HCT116 (cell line): Measurements from ENCODE around the gene NBAS. TPM values are rescaled to one million over a fixed set of nuclear protein-coding genes. Genes with fewer than 3 reads are reported as not detected.

Experiments
- ATAC-seq: fragments of 200-7000 bp; cut with Tn5 transposase; 2 replicates; pipeline ENCODE4 v1.9.1; 2020; ENCODE audit warnings: mild to moderate bottlenecking, moderate library complexity
- Bru-seq: library from RNA; stranded (reverse); fragments of 400-500 nt; gene quantifications from one replicate; lab custom pipeline; 2021; lab: Mats Ljungman, UMichigan
- BruChase-seq, 2 experiments: library from RNA; stranded (reverse); fragments of 400-500 nt; gene quantifications; one replicate each; lab custom pipeline; 2021; lab: Mats Ljungman, UMichigan
- BruUV-seq: library from RNA; stranded (reverse); fragments of 400-500 nt; replicated peaks from 2 replicates; lab custom pipeline; 2021; lab: Mats Ljungman, UMichigan
- CTCF ChIA-PET: fragments of 300-600 bp; sonication (Branson Sonifier 250); formaldehyde crosslinking; loops from one replicate; lab custom pipeline; 2021; ENCODE audit warnings: antibody characterized with exemption; lab: Charles Lee
- POLR2A ChIA-PET: fragments of 300-600, 350-600 bp; sonication (Branson Sonifier 250); formaldehyde crosslinking; loops from one replicate; lab custom pipeline; 2021; ENCODE audit warnings: antibody characterized with exemption; lab: Charles Lee
- RAD21 ChIA-PET, 2 experiments: fragments of 300-600 bp; sonication (Branson Sonifier 250); formaldehyde crosslinking; loops; one replicate each; lab custom pipeline; 2023; ENCODE audit warnings: low total read pairs in 2 of 2; ENCODE audit not compliant: uncharacterized antibody in 2 of 2, unreplicated experiment in 2 of 2, low non-redundant PET in 1 of 2; lab: Charles Lee
- DNase-seq: peaks from one replicate; pipeline ENCODE4 v3.0.0-alpha.2; 2010; ENCODE audit warnings: low read depth, low spot score
- H2AFZ ChIP-seq: fragments of 200-600 bp; shearing (Covaris generic), sonication (generic); 2 replicates; pipeline ENCODE4 v1.6.1; 2017; ENCODE audit warnings: low read depth, mixed run types, mixed read lengths, antibody characterized with exemption, low read length; ENCODE audit not compliant: poor library complexity, severe bottlenecking
- H3K27ac ChIP-seq: 2 replicates; pipeline ENCODE4 v1.5.1; 2012; ENCODE audit warnings: low read depth, low read length
- H3K27me3 ChIP-seq: fragments of 200-600 bp; sonication (generic); 2 replicates; pipeline ENCODE4 v1.6.1; 2016; ENCODE audit warnings: mixed run types, low read length, mixed read lengths; ENCODE audit not compliant: insufficient read depth
- H3K36me3 ChIP-seq, 2 experiments: fragments of 200-500 bp in 1 of 2; fragments of 200-600 bp in 1 of 2; sonication (Bioruptor generic) in 1 of 2; sonication (generic) in 1 of 2; 2 replicates each; pipeline versions ENCODE4 v1.5.1 to v1.6.1; 2014 to 2016; ENCODE audit warnings: low read length in 2 of 2, inconsistent platforms in 1 of 2, mixed read lengths in 1 of 2, mixed run types in 1 of 2; ENCODE audit not compliant: insufficient read depth in 2 of 2, control insufficient read depth in 1 of 2
- H3K4me1 ChIP-seq, 2 experiments: fragments of 200-600 bp in 1 of 2; sonication (generic) in 1 of 2; 2 replicates each; pipeline versions ENCODE4 v1.5.1 to v1.6.1; 2012 to 2017; ENCODE audit warnings: low read length in 2 of 2, inconsistent platforms in 1 of 2, mild to moderate bottlenecking in 1 of 2, mixed read lengths in 1 of 2, mixed run types in 1 of 2, moderate library complexity in 1 of 2; ENCODE audit not compliant: insufficient read depth in 2 of 2, control insufficient read depth in 1 of 2
- H3K4me2 ChIP-seq: fragments of 200-600 bp; sonication (generic); 2 replicates; pipeline ENCODE4 v1.6.1; 2017; ENCODE audit warnings: mixed run types, low read length, mixed read lengths
- H3K4me3 ChIP-seq, 2 experiments: fragments of 200-600 bp in 1 of 2; sonication (generic) in 1 of 2; replicated peaks in 1 of 2; 2 replicates each; pipeline ENCODE4 v1.5.1; 2011 to 2016; ENCODE audit warnings: low read length in 2 of 2, control low read depth in 1 of 2, low read depth in 1 of 2, mild to moderate bottlenecking in 1 of 2, mixed read lengths in 1 of 2, mixed run types in 1 of 2
- H3K79me2 ChIP-seq: fragments of 200-600 bp; sonication (generic); 2 replicates; pipeline ENCODE4 v1.6.1; 2017; ENCODE audit warnings: mild to moderate bottlenecking, mixed run types, low read length, moderate library complexity, mixed read lengths; ENCODE audit not compliant: insufficient read depth
- H3K9ac ChIP-seq: fragments of 200-600 bp; sonication (generic); 2 replicates; pipeline ENCODE4 v1.6.1; 2016; ENCODE audit warnings: low read length, mixed read lengths
- H3K9me2 ChIP-seq: fragments of 200-600 bp; sonication (generic), shearing (Covaris generic); 2 replicates; pipeline ENCODE4 v1.6.1; 2017; ENCODE audit warnings: mixed run types, mild to moderate bottlenecking, moderate library complexity; ENCODE audit not compliant: insufficient read depth
- H3K9me3 ChIP-seq, 2 experiments: fragments of 200-500 bp in 1 of 2; fragments of 200-600 bp in 1 of 2; sonication (Bioruptor generic) in 1 of 2; sonication (generic) in 1 of 2; 2 replicates each; pipeline ENCODE4 v1.6.1; 2014 to 2017; ENCODE audit warnings: low read length in 2 of 2, mixed read lengths in 2 of 2, inconsistent platforms in 1 of 2, low read depth in 1 of 2, mild to moderate bottlenecking in 1 of 2, mixed run types in 1 of 2, moderate library complexity in 1 of 2; ENCODE audit not compliant: control insufficient read depth in 1 of 2, insufficient read depth in 1 of 2
- H4K20me1 ChIP-seq: fragments of 200-600 bp; sonication (generic), shearing (Covaris generic); 2 replicates; pipeline ENCODE4 v1.6.1; 2017; ENCODE audit warnings: mixed run types, mild to moderate bottlenecking, moderate library complexity; ENCODE audit not compliant: insufficient read depth
- CBX3 ChIP-seq: IDR thresholded peaks from 2 replicates; pipeline ENCODE4 v1.6.1; 2012; ENCODE audit warnings: low read depth
- CEBPB ChIP-seq: IDR thresholded peaks from 2 replicates; pipeline ENCODE4 v1.6.1; 2012; ENCODE audit warnings: low read depth
- EGR1 ChIP-seq: IDR thresholded peaks from 2 replicates; pipeline ENCODE4 v1.6.1; 2012; ENCODE audit warnings: low read depth
- EZH2 ChIP-seq: fragments of 200-600 bp; sonication (generic); IDR thresholded peaks from 2 replicates; pipeline ENCODE4 v1.6.1; 2017; ENCODE audit warnings: antibody characterized with exemption, mixed run types
- EZH2phosphoT487 ChIP-seq: fragments of 200-600 bp; IDR thresholded peaks from 2 replicates; pipeline ENCODE4 v1.6.1; 2018; ENCODE audit warnings: antibody characterized with exemption, borderline replicate concordance
- FOSL1 ChIP-seq: IDR thresholded peaks from 2 replicates; pipeline ENCODE4 v1.6.1; 2012; ENCODE audit warnings: low read depth
- JUND ChIP-seq: IDR thresholded peaks from 2 replicates; pipeline ENCODE4 v1.6.1; 2012
- POLR2A ChIP-seq: IDR thresholded peaks from 2 replicates; pipeline ENCODE4 v1.7.0; 2011; ENCODE audit warnings: borderline replicate concordance; ENCODE audit not compliant: insufficient read depth, insufficient read length; ENCODE audit errors: extremely low read depth
- POLR2AphosphoS5 ChIP-seq: IDR thresholded peaks from 2 replicates; pipeline ENCODE4 v1.6.1; 2011; ENCODE audit warnings: mild to moderate bottlenecking, low read depth, low read length, moderate library complexity
- RAD21 ChIP-seq: IDR thresholded peaks from 2 replicates; pipeline ENCODE4 v1.6.1; 2012; ENCODE audit warnings: low read depth, mild to moderate bottlenecking
- REST ChIP-seq: IDR thresholded peaks from 2 replicates; pipeline ENCODE4 v1.6.1; 2012; ENCODE audit warnings: low read depth
- SIN3A ChIP-seq: IDR thresholded peaks from 2 replicates; pipeline ENCODE4 v1.6.1; 2012; ENCODE audit warnings: low read depth
- SP1 ChIP-seq: IDR thresholded peaks from 2 replicates; pipeline ENCODE4 v1.6.1; 2012; ENCODE audit warnings: low read depth
- SRF ChIP-seq: IDR thresholded peaks from 2 replicates; pipeline ENCODE4 v1.6.1; 2012; ENCODE audit warnings: low read depth
- TCF7L2 ChIP-seq: IDR thresholded peaks from 2 replicates; pipeline ENCODE4 v1.7.0; 2011; ENCODE audit warnings: borderline replicate concordance, inconsistent platforms; ENCODE audit not compliant: insufficient read depth, insufficient read length; ENCODE audit errors: extremely low read depth
- YY1 ChIP-seq: IDR thresholded peaks from 2 replicates; pipeline ENCODE4 v1.6.1; 2011; ENCODE audit warnings: low read length, low read depth, moderate library complexity, mild to moderate bottlenecking; ENCODE audit not compliant: insufficient replicate concordance; ENCODE audit errors: extremely low read depth
- intact Hi-C: fragments of 100-400 bp; cut with micrococcal nuclease; formaldehyde crosslinking; loops from 2 replicates; pipeline ENCODE4 v1.10.0; 2022
- long read RNA-seq: library from polyadenylated mRNA; unstranded; transcript quantifications from one replicate; pipeline ENCODE4 v2.0.0, GENCODE V29; 2021; ENCODE audit not compliant: unreplicated experiment
- polyA plus RNA-seq: library from polyadenylated mRNA; unstranded; fragments of >200 nt; gene quantifications from 2 replicates; pipeline ENCODE4 v1.2.1, GENCODE V29; 2012; ENCODE audit warnings: missing spikeins
- total RNA-seq: library from RNA; stranded (reverse); gene quantifications from one replicate; pipeline ENCODE4 v1.2.1, GENCODE V29; 2021; ENCODE audit not compliant: unreplicated experiment
- TF ChIP-seq, protein P1 (sequence below): IDR thresholded peaks from 2 replicates; pipeline ENCODE4 v1.6.1; 2011; ENCODE audit warnings: mild to moderate bottlenecking, low read length, moderate library complexity; ENCODE audit not compliant: insufficient replicate concordance; ENCODE audit errors: extremely low read depth
- TF ChIP-seq, protein P2 (sequence below), 3 experiments: fragments of 200-600 bp in 1 of 3; sonication (generic) in 1 of 3; IDR thresholded peaks in 2 of 3; conservative IDR thresholded peaks in 1 of 3; 2 replicates each; pipeline ENCODE4 v1.5.1; 2012 to 2017; ENCODE audit warnings: low read depth in 2 of 3, low read length in 2 of 3, antibody characterized with exemption in 1 of 3, borderline replicate concordance in 1 of 3, control low read depth in 1 of 3, mild to moderate bottlenecking in 1 of 3, mixed read lengths in 1 of 3, mixed run types in 1 of 3, moderate library complexity in 1 of 3; ENCODE audit not compliant: insufficient read depth in 1 of 3

The NBAS gene
- total RNA-seq (32.8 TPM), Bru-seq, nascent RNA (percentile 72 among the genes with signal in this experiment), BruChase-seq, experiment 1, labeled RNA remaining after a 6-hour chase (percentile 62 among the genes with signal in this experiment), BruChase-seq, experiment 2, labeled RNA remaining after a 2-hour chase (percentile 62 among the genes with signal in this experiment)
- polyA plus RNA-seq = 26.0 and 26.6 TPM in 2 replicates
- long read RNA-seq, full-length matches to known transcripts = 1 of 16 reads
- long read RNA-seq, partial matches to known transcripts = 12 of 16 reads
- long read RNA-seq, other reads (novel, unspliced or antisense) = 3 of 16 reads

- H3K36me3 ChIP-seq = no peaks in the 10 kb centered on the region
- H3K9me2 ChIP-seq = no peaks in the 10 kb centered on the region
- peak within 1 kb of the TSS; percentile 98 for H2AFZ ChIP-seq
- intact Hi-C loops = loop anchor here (2.0 kb wide), 1 partner anchor 30 kb away; the partner anchor contains the start of gene DDX1
- peak within 1 kb of the TSS; percentile 72 for H3K9ac ChIP-seq
- H3K9me3 ChIP-seq = no peaks in the 10 kb centered on the region
- peak; percentile 64 for DNase-seq
- ATAC-seq = peak; percentile 85
- ChIA-PET POLR2A (interaction anchor here (1.0 kb wide), 1 partner anchor 14 kb away, joined by 4 read pairs; no protein-coding TSS in a partner anchor), RAD21 (interaction anchor here in 1 of 2 experiments (1.2 kb wide), 1 partner anchor 16 kb away, joined by 3 read pairs; no protein-coding TSS in a partner anchor), CTCF (interaction anchor here (1.0 to 2.0 kb wide), 2 partner anchors 15 to 16 kb away, joined by 3 to 13 read pairs; no protein-coding TSS in a partner anchor)
- H3K4me3 ChIP-seq = peak within 1 kb of the TSS; percentile 75 to 79
- peak within 1 kb of the TSS; percentile 32 for H3K27ac ChIP-seq
- no TSS peak for BruUV-seq
- no peaks in the 10 kb centered on the region for H3K27me3 ChIP-seq
- H3K79me2 ChIP-seq = peaks cover 29% of the 10 kb centered on the region
- peaks cover 2 to 13% of the 10 kb centered on the region in 2 experiments; a peak in 2 of 4 replicates for H3K4me1 ChIP-seq
- H4K20me1 ChIP-seq = no peaks in the 10 kb centered on the region
- peak within 1 kb of the TSS; percentile 87 for H3K4me2 ChIP-seq
- no peak; the same call in 1 of the 2 replicates for TF ChIP-seq SIN3A
- peak; percentile 49 for TF ChIP-seq TCF7L2
- TF ChIP-seq YY1 = peak; percentile 98
- no peak for TF ChIP-seq EZH2
- TF ChIP-seq, protein P1, sequence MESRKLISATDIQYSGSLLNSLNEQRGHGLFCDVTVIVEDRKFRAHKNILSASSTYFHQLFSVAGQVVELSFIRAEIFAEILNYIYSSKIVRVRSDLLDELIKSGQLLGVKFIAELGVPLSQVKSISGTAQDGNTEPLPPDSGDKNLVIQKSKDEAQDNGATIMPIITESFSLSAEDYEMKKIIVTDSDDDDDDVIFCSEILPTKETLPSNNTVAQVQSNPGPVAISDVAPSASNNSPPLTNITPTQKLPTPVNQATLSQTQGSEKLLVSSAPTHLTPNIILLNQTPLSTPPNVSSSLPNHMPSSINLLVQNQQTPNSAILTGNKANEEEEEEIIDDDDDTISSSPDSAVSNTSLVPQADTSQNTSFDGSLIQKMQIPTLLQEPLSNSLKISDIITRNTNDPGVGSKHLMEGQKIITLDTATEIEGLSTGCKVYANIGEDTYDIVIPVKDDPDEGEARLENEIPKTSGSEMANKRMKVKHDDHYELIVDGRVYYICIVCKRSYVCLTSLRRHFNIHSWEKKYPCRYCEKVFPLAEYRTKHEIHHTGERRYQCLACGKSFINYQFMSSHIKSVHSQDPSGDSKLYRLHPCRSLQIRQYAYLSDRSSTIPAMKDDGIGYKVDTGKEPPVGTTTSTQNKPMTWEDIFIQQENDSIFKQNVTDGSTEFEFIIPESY = peak; percentile 90
- no peak for TF ChIP-seq EZH2phosphoT487
- TF ChIP-seq EGR1 = 0 out of 2 replicates have a peak, but pooled peaks have one; percentile 31
- TF ChIP-seq SRF = no peak
- no peak for TF ChIP-seq CBX3
- peak; percentile 69 for TF ChIP-seq SP1
- no peak for TF ChIP-seq JUND
- no peak for TF ChIP-seq CEBPB
- TF ChIP-seq POLR2A = peak; percentile 32
- peak; percentile 87 for TF ChIP-seq POLR2AphosphoS5
- no peak for TF ChIP-seq REST
- TF ChIP-seq, protein P2, sequence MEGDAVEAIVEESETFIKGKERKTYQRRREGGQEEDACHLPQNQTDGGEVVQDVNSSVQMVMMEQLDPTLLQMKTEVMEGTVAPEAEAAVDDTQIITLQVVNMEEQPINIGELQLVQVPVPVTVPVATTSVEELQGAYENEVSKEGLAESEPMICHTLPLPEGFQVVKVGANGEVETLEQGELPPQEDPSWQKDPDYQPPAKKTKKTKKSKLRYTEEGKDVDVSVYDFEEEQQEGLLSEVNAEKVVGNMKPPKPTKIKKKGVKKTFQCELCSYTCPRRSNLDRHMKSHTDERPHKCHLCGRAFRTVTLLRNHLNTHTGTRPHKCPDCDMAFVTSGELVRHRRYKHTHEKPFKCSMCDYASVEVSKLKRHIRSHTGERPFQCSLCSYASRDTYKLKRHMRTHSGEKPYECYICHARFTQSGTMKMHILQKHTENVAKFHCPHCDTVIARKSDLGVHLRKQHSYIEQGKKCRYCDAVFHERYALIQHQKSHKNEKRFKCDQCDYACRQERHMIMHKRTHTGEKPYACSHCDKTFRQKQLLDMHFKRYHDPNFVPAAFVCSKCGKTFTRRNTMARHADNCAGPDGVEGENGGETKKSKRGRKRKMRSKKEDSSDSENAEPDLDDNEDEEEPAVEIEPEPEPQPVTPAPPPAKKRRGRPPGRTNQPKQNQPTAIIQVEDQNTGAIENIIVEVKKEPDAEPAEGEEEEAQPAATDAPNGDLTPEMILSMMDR (IDR thresholded peaks at IDR 0.05 in 2 of 3, conservative IDR thresholded peaks at IDR 0.05 in 1 of 3; ENCODE audit: borderline replicate concordance in 1 of 3, insufficient read depth in 1 of 3, low read depth in 2 of 3, low read length in 2 of 3) = no peak
- no peak for TF ChIP-seq RAD21
- no peak for TF ChIP-seq FOSL1
Measured at GRCh38 chr2:15560988-15561573, at the start of gene NBAS. NBAS (minus strand) TSS chr2:15561334; CDS start chr2:15561304, 30 bp downstream.
